ENCODE measurements around the gene MSANTD1. TPM values are rescaled to one million over a fixed set of nuclear protein-coding genes. Genes with fewer than 3 reads are reported as not detected.

Gene MSANTD1
- total RNA-seq, 1 experiment from 2014 or later: 0.77 TPM

- intact Hi-C loops (cut with micrococcal nuclease): no loop called here
- no peak overlapping the region for H2AFZ ChIP-seq (ENCODE audit: low read length)
- DNase-seq (no peak), ATAC-seq (no peak)
- H4K20me1 ChIP-seq (ENCODE audit: low read length): no peaks in the 10 kb centered on the region
- no peak overlapping the region for H3K4me2 ChIP-seq (ENCODE audit: low read length)
- H3K9me2 ChIP-seq (replicated peaks; ENCODE audit: low read length): no peaks in the 10 kb centered on the region
- no peak overlapping the region for H3K9ac ChIP-seq (ENCODE audit: low read length)
- no peaks in the 10 kb centered on the region for H3K9me3 ChIP-seq (ENCODE audit: low read length)
- BruUV-seq (replicated peaks): no TSS peak
- H3K4me1 ChIP-seq (ENCODE audit: insufficient read depth, low read length): no peaks in the 10 kb centered on the region
- no peak overlapping the region for H3K4me3 ChIP-seq (ENCODE audit: low read length)
- no peaks in the 10 kb centered on the region for H3K36me3 ChIP-seq (ENCODE audit: low read depth, low read length)
- CTCF ChIA-PET: no interaction called here
- no peak overlapping the region for H3K27ac ChIP-seq (ENCODE audit: low read length)
- no peak for TF ChIP-seq EZH2 (IDR thresholded peaks at IDR 0.05; ENCODE audit: low read length, unreplicated experiment)
- TF ChIP-seq, protein P1, sequence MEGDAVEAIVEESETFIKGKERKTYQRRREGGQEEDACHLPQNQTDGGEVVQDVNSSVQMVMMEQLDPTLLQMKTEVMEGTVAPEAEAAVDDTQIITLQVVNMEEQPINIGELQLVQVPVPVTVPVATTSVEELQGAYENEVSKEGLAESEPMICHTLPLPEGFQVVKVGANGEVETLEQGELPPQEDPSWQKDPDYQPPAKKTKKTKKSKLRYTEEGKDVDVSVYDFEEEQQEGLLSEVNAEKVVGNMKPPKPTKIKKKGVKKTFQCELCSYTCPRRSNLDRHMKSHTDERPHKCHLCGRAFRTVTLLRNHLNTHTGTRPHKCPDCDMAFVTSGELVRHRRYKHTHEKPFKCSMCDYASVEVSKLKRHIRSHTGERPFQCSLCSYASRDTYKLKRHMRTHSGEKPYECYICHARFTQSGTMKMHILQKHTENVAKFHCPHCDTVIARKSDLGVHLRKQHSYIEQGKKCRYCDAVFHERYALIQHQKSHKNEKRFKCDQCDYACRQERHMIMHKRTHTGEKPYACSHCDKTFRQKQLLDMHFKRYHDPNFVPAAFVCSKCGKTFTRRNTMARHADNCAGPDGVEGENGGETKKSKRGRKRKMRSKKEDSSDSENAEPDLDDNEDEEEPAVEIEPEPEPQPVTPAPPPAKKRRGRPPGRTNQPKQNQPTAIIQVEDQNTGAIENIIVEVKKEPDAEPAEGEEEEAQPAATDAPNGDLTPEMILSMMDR (conservative IDR thresholded peaks at IDR 0.05; ENCODE audit: low read depth, low read length): no peak
- no peak for TF ChIP-seq EZH2phosphoT487 (IDR thresholded peaks at IDR 0.05; ENCODE audit: borderline replicate concordance, low read length)
- POLR2A ChIA-PET (ENCODE audit: unreplicated experiment): no interaction called here
- no peaks in the 10 kb centered on the region for H3K79me2 ChIP-seq (ENCODE audit: low read length)
- H3K27me3 ChIP-seq (ENCODE audit: low read length): no peaks in the 10 kb centered on the region
- no peaks in the 10 kb centered on the region for H3F3A ChIP-seq (ENCODE audit: low read length, unreplicated experiment)
These were observed 5.0 kb upstream of the MSANTD1 start for GRCh38 chr4:3244002-3244401.

DNA sequence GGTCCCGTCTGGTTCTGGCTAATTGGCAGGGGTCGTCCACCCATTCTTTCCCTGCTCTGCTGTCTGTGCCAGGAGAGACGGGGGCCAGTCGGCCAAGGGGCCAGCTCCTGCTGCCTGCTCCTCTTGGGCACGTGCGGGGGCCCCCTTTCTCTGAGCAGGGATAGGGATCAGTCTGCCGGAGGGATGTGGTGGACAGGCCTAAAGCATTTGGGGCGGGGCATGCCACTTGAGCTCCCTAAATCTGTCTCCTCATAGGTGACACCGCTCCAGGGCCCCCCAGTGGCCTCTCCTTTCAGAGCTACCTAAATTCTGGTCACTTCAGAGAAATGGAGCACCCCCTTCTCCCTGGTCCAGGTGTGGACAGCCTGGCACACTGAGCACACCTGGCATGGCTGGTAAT lies 4.2 kb upstream of the MSANTD1 start:
- no peaks in the 10 kb centered on the region for H3K36me3 ChIP-seq (ENCODE audit: low read depth, low read length)
- ATAC-seq (no peak), DNase-seq (no peak)
- H3K9me3 ChIP-seq (ENCODE audit: low read length): no peaks in the 10 kb centered on the region
- no peaks in the 10 kb centered on the region for H3F3A ChIP-seq (ENCODE audit: low read length, unreplicated experiment)
- no peak for TF ChIP-seq EZH2 (IDR thresholded peaks at IDR 0.05; ENCODE audit: low read length, unreplicated experiment)
- TF ChIP-seq EZH2phosphoT487 (IDR thresholded peaks at IDR 0.05; ENCODE audit: borderline replicate concordance, low read length): no peak
- TF ChIP-seq, protein P1 (conservative IDR thresholded peaks at IDR 0.05; ENCODE audit: low read depth, low read length): no peak
- no peak overlapping the region for H3K27ac ChIP-seq (ENCODE audit: low read length)
- H3K9ac ChIP-seq (ENCODE audit: low read length): no peak overlapping the region
- no peak overlapping the region for H2AFZ ChIP-seq (ENCODE audit: low read length)
- no peaks in the 10 kb centered on the region for H3K9me2 ChIP-seq (replicated peaks; ENCODE audit: low read length)
- ChIA-PET CTCF (no interaction called here), POLR2A (ENCODE audit: unreplicated experiment) (no interaction called here)
- intact Hi-C loops (cut with micrococcal nuclease): no loop called here
- H3K4me1 ChIP-seq (ENCODE audit: insufficient read depth, low read length): no peaks in the 10 kb centered on the region
- no peaks in the 10 kb centered on the region for H4K20me1 ChIP-seq (ENCODE audit: low read length)
- no peak overlapping the region for H3K4me3 ChIP-seq (ENCODE audit: low read length)
- H3K79me2 ChIP-seq (ENCODE audit: low read length): no peaks in the 10 kb centered on the region
- BruUV-seq (replicated peaks): no TSS peak
- no peaks in the 10 kb centered on the region for H3K27me3 ChIP-seq (ENCODE audit: low read length)
- H3K4me2 ChIP-seq (ENCODE audit: low read length): no peak overlapping the region

DNA sequence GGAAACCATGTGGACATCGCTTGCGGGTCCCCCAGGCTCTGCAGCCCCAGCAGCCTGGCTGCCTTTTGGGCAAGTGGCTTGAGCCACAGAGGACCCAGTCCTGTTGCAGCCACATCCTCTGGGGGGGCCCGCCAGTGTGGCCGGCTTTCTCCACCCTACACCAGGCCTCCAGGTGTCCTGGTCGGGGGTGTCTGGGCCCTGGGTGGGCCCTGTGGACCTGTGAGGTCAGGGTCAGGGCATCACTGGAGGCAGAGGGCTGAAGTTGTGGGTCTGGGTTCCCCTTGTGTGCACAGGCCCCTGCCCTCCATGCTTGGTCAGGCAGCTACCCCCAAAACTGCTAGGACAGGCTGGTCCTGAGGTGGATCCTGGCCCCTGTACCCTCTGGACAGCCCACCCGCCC lies 3.3 kb upstream of the MSANTD1 start:
- no peaks in the 10 kb centered on the region for H3K4me1 ChIP-seq (ENCODE audit: insufficient read depth, low read length)
- no peaks in the 10 kb centered on the region for H3K36me3 ChIP-seq (ENCODE audit: low read depth, low read length)
- no peaks in the 10 kb centered on the region for H3F3A ChIP-seq (ENCODE audit: low read length, unreplicated experiment)
- intact Hi-C loops (cut with micrococcal nuclease): no loop called here
- ATAC-seq (no peak), DNase-seq (no peak)
- no peaks in the 10 kb centered on the region for H3K27me3 ChIP-seq (ENCODE audit: low read length)
- H4K20me1 ChIP-seq (ENCODE audit: low read length): no peaks in the 10 kb centered on the region
- no peaks in the 10 kb centered on the region for H3K9me3 ChIP-seq (ENCODE audit: low read length)
- no peaks in the 10 kb centered on the region for H3K79me2 ChIP-seq (ENCODE audit: low read length)
- H3K9me2 ChIP-seq (replicated peaks; ENCODE audit: low read length): no peaks in the 10 kb centered on the region
- H3K4me3 ChIP-seq (ENCODE audit: low read length): no peak overlapping the region
- H3K9ac ChIP-seq (ENCODE audit: low read length): no peak overlapping the region
- TF ChIP-seq EZH2phosphoT487 (IDR thresholded peaks at IDR 0.05; ENCODE audit: borderline replicate concordance, low read length): no peak
- TF ChIP-seq, protein P1 (conservative IDR thresholded peaks at IDR 0.05; ENCODE audit: low read depth, low read length): no peak
- TF ChIP-seq EZH2 (IDR thresholded peaks at IDR 0.05; ENCODE audit: low read length, unreplicated experiment): no peak
- no peak overlapping the region for H3K27ac ChIP-seq (ENCODE audit: low read length)
- BruUV-seq (replicated peaks): no TSS peak
- ChIA-PET POLR2A (ENCODE audit: unreplicated experiment) (no interaction called here), CTCF (no interaction called here)
- no peak overlapping the region for H2AFZ ChIP-seq (ENCODE audit: low read length)
- H3K4me2 ChIP-seq (ENCODE audit: low read length): no peak overlapping the region

All from PC-3 (cell line).